ENCODE data around the gene RASGRF2. TPM values are rescaled to one million over a fixed set of nuclear protein-coding genes. Genes with fewer than 3 reads are reported as not detected.
"Not testable (repeated sequence)": the region's sequence is repeated elsewhere in the genome, so short reads cannot be mapped to it uniquely, and the experiment has no call there.

RASGRF2 gene
- total RNA-seq, 1 donor from 2014 or later = 2.9 TPM

GRCh38 chr5:81070571-81071255 lies 110.5 kb downstream of the RASGRF2 start:
- DNase-seq (ENCODE audit: low spot score) = no peak

DNA sequence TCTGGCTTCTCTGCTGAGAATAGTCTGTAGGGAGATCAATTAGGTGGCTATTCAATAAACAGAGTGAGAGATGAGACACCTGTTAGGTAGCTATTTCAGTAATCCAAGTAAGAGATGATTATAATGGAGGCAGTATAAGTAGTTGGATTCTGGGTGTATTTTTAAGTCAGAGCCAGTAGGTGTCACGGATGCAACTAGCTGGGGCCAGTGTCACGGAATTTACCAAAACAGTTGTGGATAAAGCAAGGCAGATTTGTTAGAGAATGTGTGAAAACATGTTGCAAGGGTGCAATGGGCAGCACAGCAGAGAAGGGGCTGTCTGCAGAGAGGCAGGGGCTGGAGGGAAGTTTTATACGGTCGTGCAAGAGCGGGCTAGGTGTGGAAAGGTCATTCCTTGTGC lies 114.9 kb downstream of the RASGRF2 start:
- DNase-seq (ENCODE audit: low spot score) = no peak

DNA sequence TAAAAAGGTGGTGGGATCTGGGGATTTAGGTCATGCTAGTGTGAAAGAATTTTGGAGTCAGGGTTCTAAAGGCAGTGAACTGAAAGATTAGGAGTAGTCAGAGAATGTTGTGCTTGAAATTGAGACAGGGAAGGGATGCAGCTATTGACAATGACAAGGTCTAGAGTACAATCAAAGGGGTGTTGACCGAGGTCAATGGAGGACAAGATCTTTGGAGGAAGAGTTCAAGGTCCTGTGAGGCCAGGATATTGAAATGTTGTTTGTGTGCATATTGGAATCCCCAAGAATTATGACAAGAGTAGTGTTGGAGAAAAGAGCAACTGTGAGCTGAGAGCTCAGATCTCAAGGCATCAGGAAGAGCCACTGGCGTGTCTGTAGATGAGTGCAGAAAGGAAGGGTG lies 116.9 kb downstream of the RASGRF2 start:
- no peak for DNase-seq (ENCODE audit: low spot score)

GRCh38 chr5:81078930-81079329 lies 118.8 kb downstream of the RASGRF2 start:
- DNase-seq (ENCODE audit: low spot score) = no peak

DNA sequence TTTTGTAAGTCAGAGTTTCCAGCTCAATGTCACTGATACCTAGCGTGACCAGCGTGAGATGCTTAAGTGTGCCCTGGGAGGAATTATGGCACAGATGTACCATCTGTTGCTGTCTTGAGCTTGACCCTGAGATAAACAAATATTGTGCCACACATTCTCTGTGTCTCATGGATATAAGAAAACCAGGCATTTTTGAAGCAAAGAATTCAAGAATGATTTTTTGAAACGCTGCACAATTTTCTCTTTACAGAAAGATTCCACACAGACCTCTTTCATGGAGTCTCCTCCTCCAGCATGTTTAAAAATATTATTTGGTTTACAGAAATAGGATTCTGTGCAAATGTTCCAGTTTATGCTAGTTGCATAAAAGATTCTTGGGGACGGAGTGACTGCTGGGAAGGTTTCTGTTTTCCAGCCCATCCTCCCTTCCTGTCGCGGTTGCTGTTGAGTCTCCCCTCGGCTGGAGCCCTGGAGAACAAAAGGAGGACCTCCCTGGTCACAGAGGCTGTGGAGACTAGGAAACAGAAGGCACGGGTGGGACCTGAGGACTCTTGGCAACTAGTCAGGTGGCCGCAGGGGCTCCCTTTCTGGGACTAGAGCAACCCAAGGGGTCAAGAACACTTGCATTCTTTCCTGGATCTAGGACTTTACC lies 120.8 kb downstream of the RASGRF2 start:
- no peak for DNase-seq (ENCODE audit: low spot score)

- no peak for DNase-seq (ENCODE audit: low spot score)
Measured at GRCh38 chr5:81081461-81081835, 121.3 kb downstream of the RASGRF2 start.

- DNase-seq (ENCODE audit: low spot score) = no peak
Measured at GRCh38 chr5:81086881-81087281, 126.7 kb downstream of the RASGRF2 start.

DNA sequence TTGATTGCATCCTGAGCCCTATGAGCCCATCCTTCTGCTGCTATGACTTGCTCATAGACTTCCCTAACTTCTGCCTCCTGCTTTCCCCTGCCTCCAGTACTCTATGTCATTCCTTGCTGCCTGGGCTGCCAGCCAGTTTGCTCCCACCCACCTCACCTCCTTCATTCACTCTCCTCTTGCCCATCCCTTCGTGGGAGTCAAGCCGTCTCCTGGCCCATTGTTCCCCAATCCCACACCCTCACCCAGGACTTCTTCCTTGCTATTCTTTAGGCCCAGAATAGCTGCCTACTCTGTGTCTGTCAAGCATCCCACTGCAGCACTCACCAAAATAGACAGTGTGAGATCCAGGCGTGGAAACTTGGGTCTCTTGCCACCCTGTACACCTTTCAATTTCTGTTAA lies 131.0 kb downstream of the RASGRF2 start:
- DNase-seq (ENCODE audit: low spot score) = no peak

- DNase-seq (ENCODE audit: low spot score) = no peak
Measured at GRCh38 chr5:81093536-81094196, 133.5 kb downstream of the RASGRF2 start.

GRCh38 chr5:81095835-81096234 lies 135.7 kb downstream of the RASGRF2 start:
- no peak for DNase-seq (ENCODE audit: low spot score)

DNA sequence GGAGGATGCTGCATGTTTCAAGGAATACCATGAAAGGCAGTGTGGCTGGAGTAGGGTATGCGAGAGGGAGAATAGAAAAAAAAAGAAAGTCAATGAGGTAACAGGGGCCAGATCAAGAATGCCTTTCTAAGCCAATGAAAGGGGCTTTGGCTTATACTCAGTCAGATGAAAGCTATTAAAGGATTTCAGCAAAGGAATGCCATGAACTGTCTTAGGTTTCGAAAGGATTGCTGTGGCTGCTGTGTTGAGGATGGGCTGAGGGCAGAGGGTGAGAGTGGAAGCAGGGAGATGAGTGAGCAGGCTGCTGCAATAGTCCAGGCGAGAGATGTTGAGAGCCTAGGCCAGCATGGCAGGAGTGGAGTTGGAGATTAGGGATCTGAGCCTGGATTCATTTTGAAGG lies 137.6 kb downstream of the RASGRF2 start:
- DNase-seq (ENCODE audit: low spot score) = peak; percentile 29

GRCh38 chr5:81105261-81105877 lies 145.2 kb downstream of the RASGRF2 start:
- no peak for DNase-seq (ENCODE audit: low spot score)

GRCh38 chr5:81115261-81115660 lies 155.1 kb downstream of the RASGRF2 start:
- DNase-seq (ENCODE audit: low spot score) = no peak

- no peak for DNase-seq (ENCODE audit: low spot score)
Measured at GRCh38 chr5:81117566-81117965, 157.4 kb downstream of the RASGRF2 start.

- DNase-seq (ENCODE audit: low spot score) = no peak
Measured at GRCh38 chr5:81121273-81121672, 161.1 kb downstream of the RASGRF2 start.

- no peak for DNase-seq (ENCODE audit: low spot score)
Measured at GRCh38 chr5:81121836-81122630, 161.9 kb downstream of the RASGRF2 start.

- DNase-seq (ENCODE audit: low spot score) = not testable (repeated sequence)
Measured at GRCh38 chr5:81124689-81125088, 164.5 kb downstream of the RASGRF2 start.

GRCh38 chr5:81125959-81126358 lies 165.8 kb downstream of the RASGRF2 start:
- DNase-seq (ENCODE audit: low spot score) = no peak

DNA sequence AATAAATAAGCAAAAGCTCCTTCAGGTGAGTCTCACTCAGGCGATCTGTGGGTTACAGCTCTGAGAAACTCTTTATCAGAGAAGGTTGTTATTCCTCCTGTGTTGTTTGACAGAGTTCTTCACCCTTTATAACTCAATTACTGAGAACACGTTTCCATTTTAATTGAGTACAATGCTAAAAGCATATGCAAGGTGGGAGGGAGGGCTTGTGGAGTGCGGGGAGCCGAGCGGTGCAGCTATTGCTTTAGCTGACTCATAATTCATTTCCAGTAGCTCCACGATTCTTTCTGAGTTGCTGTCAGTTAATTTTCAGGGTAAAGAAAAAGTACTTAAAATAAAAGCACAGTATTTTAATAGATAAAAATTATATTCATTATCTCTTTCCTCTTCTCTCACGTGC lies 168.3 kb downstream of the RASGRF2 start:
- no peak for DNase-seq (ENCODE audit: low spot score)

GRCh38 chr5:81132381-81132780 lies 172.2 kb downstream of the RASGRF2 start:
- DNase-seq (ENCODE audit: low spot score) = no peak

GRCh38 chr5:81134066-81134465 lies 173.9 kb downstream of the RASGRF2 start:
- DNase-seq (ENCODE audit: low spot score) = no peak

DNA sequence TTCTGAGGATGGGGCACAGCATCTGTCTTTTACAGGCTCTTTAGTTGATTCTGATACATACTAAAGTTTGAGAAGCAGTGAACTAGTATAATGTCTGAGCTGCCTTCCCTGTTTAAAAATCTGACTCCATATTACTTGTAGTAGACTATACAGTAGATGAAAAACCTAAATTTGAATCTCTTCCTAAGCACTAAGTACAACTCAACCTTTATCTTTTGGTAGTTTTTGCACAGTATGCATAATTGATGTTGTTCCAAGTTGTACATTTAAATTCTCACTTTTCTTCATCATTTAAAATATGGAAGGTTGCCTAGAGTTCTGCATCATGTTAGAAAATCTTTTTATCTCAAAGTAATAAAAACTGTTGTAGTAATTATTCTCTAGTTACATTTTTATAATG lies 174.4 kb downstream of the RASGRF2 start:
- DNase-seq (ENCODE audit: low spot score) = no peak

Data from umbilical cord (tissue), 2 donors.